NCI-H1105 (cell line): ENCODE measurements around the gene HS6ST2.

Source experiments
- DNase-seq: peaks from one replicate; lab custom pipeline; 2025; lab: John Stamatoyannopoulos, UW

Gene HS6ST2

DNA sequence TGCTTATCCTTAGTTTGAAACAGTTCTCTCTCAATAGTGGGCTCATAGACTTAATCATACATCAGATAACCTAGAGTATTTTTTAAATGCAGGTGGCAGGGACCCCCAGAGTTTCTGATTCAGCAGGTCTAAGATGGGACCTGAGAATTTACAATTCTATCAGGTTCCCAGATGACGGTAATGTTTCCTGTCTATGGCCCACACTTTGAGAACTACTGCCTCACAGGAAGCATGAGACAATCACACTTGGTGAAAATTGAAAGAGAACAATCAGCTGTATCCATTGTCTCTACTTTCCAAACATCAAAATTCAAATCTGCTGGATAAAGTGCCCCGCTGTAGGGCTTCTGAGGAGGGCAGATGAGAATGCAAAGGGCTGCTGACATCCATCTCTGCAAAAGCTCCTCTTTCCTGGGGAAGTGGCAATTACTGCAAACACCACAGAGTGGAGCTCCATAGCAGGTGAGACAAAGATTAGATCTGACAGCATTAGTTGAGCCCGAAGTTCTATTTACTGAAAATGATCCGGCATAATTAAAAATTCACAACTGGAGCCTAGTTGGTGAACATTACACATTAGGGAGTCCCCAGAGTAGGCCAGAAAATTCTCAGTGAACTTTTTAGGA lies 281.8 kb downstream of the HS6ST2 start:
- DNase-seq, result no peak

DNA sequence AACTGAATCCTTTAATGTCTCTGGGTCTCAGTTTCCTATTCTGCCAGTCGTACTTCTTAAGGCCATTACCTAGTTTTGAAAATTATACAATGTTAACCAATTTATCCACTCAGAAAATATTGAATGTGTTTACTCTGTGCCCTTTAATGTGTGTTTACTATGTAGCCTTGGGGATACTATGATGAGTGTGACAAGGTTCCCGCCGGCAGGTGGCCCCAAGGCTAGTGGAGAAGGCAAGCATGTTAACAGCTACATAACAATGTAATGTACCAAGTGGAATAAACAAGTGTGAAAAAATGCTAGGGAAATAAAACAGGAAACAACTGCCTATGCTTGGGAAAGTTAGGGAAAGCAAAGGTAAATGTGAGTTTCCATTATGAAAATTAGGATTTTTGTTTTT lies 282.3 kb downstream of the HS6ST2 start:
- DNase-seq, result no peak

DNA sequence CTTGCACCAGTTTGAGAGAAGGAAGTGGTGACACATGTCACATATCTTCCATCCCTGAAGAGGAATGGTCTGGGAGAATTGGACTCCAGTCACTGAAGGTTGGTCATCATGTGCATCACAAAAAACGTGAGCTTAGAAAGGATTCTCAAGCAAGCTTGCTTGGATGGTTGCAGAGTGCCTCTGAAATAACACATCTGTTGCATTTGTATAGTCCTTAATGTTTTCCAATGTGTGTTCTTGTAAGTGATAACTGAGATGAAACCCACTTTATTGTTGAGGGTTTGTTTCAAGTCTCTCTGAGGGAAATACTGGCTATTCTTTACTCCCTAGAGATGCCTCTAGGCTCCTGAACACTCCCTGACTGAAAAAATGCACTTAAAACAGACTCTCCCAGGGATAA lies 285.1 kb downstream of the HS6ST2 start:
- DNase-seq, result no peak

DNA sequence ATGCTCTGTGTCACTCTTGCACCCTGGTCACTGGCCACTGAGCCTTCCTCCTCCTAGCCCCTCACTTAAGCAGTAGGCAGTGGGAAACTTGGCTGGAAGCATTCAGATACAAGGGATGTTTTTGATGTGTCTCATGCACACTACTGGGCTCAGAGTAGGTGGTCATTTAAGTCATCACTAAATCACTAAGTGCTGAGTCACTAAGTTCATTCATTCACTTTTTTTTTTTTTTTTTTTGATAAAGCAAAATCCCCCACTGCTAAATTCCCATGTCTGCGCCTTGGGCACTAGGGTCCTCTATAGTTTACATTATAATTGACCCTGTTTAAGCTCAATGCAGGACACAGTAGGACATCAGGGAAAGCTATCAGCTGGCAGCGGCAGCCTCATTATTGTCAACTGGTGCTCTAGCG lies 287.2 kb downstream of the HS6ST2 start:
- DNase-seq, result no peak

DNA sequence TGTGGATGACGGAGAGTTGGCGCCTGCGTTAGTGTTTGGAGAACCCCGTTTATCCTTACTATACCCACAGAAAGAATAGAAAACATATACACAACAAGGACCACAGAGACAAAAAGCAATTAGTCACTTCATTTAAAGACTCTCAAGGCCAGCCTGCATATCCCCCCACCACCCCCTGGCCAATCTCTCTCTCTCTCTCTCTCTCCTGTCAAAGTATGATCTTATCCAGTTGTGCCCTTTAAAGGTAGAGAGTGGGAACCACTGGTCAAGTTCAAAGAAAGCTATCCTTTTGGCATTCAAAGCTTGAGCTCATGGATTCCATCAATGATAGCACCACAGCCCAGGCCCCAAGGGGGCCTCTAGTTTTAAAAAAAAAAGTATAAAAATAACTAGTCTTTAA lies 289.3 kb downstream of the HS6ST2 start:
- no peak for DNase-seq

DNA sequence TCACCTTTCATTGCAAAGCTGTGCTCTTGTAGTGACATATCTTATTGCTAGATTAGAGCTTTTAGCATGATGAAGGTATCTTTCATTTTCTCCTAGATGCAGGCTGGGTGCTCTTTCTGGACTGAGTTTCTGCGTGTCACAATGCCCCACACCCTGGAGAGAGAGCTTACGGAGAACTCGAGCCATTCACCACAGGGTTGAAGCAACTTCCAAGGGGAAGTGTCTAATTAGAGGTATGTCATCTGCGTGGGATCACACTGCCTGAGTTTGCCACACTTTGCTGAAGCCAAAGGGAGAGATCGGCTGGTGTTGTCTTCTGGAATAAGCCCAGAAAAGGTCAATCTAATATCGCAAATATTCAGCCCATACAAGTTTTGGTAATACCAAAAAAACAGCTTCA lies 290.3 kb downstream of the HS6ST2 start:
- DNase-seq, result no peak

DNA sequence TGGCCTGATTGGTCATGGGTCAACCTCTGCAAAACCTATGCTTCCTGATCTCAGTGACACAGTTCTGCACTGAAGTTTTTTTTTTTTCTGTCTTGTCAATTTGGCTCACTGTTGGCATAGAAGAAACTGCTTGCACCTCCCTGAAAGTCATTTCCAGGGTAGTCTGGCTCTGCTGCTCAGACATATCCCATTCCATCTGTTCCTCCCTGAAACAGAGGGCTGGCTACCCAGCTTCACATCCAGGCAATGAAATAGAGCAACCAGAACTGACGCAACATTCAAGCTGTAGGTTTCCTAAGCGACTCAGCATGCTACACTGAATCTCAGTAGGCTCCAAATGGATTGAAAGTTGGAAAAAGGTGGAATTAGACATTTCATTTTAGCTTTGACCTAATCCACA lies 292.8 kb downstream of the HS6ST2 start:
- no peak for DNase-seq

DNA sequence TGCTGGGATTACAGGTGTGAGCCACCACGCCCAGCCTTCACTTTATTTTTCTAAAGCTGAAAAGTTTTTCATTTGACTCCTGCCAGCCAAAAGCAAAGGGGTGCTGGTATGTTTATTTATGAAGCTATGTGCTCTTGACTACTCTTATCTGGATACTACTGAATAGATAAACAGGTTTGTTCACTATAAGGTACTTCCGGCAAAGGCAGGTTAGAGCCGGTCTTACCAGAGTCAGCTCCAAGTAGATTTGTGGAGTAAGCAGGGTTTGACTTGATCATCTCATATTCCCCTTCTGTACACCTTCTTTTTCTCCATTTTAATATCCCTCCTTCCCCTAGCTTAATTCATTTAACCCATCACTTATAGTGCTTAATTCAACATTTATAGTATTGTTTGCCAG lies 294.2 kb downstream of the HS6ST2 start:
- no peak for DNase-seq

DNA sequence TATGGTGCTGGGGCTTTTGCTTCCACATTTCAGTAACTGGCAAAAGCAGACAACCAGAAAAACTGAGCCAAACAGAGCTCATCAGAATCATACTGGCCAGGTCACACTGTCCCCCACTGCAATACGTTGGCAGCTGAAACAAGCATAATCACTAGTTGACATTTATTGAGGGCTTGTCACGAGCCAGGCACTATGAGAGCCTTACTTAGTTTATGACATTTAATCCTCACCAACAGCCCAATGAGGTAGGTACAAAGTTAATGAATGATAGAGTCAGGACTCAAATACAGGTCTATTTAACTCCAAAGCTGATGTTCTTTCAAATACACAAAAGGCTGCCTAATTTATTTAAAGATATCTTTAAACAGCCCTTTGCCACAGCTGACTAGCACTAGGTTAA lies 295.6 kb downstream of the HS6ST2 start:
- no peak for DNase-seq

DNA sequence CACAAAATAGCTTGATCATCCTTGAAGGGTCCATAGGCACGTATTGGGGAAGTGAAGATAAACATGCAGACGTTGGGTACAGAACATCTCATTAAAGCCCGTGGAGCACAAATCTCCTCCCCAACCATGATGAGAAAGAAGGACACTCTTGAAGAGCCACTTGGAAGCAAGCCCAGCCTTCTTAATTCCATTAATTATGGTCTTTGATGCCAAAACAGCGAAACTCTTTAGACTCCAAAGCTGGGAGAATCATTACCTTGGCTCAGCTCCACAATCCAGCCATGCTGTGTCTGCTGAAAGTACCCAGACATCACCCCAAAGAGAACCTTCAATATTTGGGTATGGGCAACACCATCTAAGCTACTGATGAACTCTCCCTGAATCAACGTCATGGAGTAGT lies 300.6 kb downstream of the HS6ST2 start:
- DNase-seq, result peak; percentile 74

DNA sequence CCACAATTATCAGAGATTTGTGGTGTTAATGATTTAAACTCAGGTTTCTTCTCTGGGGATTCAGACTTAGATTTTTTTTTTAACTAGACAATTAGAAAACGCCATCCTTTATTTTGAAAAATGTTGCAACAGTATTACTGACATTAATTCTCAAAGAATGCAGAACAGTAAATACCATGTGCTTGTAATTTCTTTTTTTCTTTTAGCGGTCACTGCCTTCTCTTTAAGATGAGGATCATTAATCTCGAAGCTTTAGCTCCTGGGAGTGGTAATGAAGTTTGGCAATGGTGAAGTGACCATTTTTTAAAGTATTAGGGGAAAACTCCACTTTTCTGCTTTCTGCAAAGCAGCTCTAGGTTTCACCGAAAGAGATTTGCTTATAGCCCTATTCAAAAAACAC lies 305.6 kb downstream of the HS6ST2 start:
- no peak for DNase-seq

DNA sequence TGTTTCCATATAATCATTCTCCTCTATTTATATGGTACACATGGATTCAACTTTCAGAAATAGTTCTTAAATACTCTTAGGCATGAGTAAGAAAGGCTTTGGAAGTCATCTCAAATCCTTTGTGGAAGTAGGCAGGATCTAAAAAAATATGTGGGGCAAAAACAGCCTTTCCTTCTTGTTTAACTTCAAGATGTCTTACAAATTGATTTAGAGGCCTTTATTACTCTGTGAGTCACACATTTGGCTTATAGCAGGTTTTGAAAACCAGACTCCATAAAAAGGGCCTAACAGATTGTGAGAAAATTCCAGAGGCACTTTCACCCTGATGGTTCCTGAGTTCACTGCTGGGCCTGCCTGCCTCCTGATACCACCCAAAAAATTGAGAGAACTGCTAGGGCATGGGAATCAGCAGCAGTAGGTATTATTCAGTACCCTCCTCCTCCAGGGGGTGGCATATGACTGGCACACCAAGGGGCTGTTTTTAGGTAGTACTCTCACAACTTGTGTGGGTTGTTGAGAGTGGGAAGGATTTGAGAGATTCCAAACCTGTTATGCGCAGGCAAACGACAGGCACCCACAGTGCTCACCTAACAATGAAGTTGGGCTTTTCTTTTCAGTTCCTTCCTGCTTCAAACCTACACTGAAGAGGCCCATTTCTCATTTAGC lies 306.9 kb downstream of the HS6ST2 start:
- DNase-seq, result no peak

DNA sequence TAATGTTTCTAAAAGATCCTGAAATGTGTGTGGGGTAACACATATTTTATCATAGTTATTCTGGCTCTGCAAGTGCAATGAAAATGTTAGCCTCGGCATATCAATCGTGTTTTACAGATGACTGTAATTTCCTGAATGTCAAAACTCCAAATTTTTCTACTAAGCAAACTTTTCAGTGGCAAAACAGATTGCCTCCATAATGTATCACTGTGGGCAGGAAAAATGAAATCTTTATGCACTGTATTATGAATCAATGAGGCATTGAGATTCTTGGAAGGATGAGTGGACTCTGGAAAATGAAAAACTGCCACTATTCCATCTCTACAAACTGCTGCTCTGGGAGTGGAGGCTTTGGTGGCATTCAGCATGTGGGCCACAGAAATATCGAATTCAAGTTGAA lies 309.5 kb downstream of the HS6ST2 start:
- no peak for DNase-seq

DNA sequence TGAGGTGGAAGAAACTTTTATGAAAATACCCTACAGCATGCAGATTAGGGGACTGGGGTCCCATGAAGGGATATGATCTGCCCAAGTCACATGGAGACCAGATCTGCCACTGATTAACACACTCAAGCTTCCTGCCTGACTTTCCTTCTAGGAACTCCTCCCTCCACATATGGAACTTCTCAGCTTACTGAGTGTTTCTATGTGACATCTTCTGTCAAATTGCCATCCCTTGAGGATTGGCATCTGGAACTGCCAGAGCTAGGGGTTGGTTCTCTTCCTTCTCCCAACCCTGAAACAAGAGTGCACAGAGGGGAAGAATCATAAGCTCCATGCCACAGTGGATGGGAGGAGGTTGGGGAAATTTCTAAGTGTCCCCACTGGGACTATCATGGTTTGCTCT lies 319.0 kb downstream of the HS6ST2 start:
- DNase-seq, result no peak

DNA sequence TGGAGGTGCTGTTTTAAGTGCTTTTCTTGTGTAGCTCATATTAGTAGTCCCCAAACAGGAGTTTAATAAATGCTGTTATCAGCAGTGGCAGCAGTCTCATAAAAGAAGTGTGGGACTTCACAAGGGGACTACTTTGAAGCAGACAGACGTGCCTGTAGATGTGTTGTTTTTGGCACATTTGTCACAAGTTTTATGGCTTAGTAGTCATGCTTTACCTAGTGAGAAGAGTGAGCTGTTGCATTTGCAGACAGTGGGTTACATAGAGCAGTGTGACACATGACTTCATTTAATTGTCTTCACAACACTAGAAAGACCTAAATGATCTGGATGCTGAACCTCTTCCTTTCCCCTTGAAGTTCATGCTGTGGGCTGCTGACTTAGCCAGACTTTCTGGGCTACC lies 320.1 kb downstream of the HS6ST2 start:
- no peak for DNase-seq

DNA sequence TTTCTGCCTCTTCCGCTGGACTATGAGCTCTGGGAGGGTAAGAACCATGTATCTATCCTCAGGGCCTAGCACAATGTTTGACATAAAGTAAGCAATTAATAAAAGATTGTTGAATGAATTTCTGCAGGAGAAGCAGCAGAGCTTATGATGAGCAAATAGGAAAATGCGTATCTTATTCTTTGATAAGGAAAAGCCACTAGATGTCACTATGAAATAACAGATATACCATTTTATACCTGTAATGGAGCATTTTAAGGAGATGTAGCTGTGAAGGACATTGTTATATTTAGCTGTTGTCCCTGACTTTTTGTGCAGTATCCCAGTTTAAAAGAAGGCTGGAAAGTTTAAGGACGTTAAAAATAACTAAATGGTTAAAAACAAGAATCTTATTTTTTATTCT lies 322.3 kb downstream of the HS6ST2 start:
- peak; percentile 12 for DNase-seq

DNA sequence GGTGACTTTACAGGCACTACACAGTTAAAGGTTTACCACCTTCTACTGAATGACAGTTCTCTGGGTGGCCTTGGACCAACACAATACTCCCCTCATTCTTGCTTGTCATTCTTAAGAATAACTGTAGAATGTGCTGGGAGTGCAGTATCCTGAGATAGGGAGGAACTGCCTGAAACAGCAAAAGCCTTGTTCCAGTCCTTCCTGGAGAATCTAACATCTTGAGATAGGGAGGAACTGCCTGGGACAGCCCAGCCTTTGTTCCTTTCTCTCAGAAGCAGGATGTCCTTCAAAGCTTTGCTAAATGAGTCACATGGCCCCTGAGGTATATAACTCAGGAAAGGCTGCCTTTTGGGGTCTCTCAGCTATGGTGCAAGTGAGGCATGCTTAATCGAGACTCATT lies 323.9 kb downstream of the HS6ST2 start:
- no peak for DNase-seq

DNA sequence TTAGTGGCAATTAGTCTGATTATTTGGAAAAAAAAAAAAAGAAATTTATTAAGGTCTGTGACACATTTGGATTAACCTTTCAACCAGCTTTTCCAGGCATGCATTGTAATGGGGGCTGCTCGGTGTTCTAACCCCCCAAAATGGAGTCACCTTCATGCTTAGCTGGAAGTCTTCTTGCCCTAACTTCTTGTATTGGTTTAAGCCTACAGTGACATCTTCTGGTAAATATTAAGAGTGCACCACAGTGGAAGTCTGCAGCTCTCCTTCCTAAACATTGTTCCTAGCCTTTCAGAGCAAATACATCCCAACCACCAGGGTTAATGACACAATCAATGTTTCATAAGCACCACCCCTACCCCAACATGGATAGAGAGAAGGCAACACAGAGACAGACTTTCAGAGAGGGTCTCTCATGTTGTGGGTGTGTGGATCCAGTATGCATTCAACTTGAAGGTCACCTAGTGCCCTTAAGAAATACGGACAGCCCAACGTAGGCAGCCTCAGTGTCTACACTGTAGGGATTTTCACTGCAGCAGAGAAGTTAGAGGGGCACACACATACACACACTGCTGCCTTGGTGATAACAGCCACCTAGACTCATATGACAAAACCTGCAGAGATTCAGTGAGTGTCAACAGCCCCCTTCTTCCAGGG lies 326.7 kb downstream of the HS6ST2 start:
- DNase-seq, result peak; percentile 21

DNA sequence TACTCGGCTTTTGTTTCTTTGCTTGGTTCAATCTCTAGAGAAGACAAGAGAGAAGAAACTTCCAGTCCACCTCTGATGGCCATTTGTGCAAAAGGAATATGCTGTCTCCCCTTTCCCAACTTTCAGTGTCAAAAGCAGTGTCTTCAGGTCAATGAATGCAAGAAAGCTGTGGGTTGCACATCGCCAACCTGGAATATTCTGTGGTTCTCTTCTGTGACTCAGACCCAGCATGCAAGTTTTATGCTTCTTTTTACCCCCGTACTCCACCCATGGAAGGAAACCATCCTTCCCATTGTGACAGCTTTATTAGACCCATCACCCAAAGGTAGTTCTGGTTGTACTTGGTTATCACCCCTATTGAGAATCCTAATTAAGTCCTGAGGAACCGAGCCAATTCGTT lies 334.0 kb downstream of the HS6ST2 start:
- DNase-seq, result no peak

DNA sequence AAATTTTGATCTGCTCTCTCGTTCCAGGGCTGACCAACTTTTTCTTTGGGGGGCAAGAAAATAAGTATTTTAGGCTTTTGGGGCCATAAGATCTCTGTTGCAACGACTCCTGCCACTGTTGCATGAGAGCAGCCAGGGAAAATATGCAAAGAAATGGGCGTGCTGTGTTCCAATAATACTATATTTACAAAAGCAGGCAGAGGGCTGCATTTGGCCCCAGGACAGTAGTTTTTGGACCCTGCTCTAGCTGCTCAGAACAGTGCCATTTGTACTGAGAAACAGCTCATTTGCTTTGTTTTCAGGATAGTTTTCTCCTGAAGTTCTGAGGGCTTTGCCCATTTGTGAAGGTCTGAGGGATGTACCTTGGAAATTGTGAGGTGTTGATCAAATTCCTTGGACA lies 334.5 kb downstream of the HS6ST2 start:
- DNase-seq, result no peak

DNA sequence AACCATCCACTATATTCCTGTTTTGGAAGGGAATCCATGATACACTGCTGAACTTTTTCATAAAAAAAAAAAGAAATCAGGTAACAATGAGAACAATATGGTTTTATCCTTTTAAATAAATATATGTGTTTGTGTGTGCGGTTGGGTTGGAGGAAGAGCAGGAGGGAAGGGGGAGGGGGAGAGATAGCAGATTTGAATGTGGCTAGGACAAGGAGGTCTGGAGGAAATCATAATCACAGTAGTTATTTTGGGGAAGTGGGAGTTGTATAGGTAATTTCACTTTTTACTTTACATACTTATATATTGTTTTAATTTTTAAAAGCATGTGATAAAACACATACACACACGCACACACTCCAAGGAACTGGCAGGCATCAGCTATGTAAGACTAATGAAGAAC lies 335.1 kb downstream of the HS6ST2 start:
- DNase-seq, result no peak

DNA sequence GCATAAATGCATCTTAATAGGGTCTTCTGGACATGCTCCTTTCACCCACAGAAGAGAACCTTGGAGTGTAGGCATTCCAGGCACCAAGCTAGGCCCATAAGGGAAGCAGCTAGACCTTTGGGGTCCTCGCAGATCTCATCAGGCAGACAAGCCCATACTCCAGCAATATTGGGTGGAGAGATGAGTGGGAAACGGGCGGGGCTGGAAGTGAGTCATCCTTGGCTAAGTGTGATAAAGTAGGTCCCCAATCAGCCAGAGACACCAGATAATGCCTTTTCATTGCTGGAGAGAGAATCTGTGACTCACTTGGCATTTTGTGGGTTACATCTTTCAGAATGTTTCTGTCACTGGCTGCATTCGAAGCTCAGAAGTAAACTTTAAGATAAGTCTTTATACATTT lies 336.3 kb downstream of the HS6ST2 start:
- DNase-seq, result no peak

DNA sequence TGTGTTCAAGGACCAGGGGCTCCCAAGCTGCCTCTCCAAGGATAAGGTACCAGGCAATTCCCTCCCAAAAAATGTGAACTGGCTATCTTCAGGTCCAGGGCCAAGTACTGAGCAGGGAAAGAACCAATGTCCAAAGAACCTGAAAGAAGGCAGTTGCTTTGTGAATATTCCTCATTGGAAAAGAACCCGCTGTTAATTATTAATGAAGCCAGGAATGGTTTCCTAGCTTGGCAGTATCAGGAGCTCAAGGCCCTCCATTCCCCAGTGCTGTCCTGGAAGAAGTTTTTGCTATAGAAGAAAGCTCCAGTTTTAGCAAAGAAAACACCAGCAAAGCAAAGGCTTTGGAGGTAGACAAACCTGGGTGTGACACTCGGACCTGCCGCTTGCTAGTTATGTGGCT lies 339.6 kb downstream of the HS6ST2 start:
- DNase-seq, result no peak
